ENCODE data around the gene ASTN2.

ASTN2 gene

DNA sequence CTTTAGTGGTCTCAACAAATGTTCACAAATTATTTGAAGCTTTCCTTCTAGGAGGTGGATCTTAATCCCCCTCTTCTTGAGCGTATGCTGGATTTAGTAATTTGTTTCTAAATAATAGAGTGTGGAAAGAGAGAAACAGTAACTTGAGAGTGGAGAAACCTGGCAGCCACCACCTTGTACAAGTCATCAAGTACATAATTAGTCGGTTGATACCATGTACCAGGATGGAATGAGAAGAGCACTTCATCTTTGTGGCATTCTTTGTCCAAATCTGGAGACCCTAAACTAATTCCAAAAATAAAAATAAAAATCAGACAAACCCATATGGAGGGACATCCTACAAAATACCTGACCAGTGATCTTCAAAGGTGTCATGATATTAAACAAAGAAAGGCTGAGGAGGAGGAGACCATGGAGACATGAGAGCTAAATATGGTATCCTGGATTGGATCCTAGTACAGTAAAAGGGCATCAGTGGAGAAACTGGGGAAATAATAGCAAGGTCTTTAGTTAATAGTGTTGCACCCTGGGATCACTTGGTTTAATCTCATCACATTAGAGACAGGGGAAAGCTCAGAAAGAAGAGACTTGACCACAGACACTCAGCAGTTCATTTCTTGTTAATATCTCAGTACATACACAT, 147.9 kb downstream of the ASTN2 start:
- no peak for DNase-seq (ENCODE audit: low read depth)
- no peak overlapping the region for H3K4me3 ChIP-seq (ENCODE audit: low read depth, low read length)
- TF ChIP-seq, protein P1, sequence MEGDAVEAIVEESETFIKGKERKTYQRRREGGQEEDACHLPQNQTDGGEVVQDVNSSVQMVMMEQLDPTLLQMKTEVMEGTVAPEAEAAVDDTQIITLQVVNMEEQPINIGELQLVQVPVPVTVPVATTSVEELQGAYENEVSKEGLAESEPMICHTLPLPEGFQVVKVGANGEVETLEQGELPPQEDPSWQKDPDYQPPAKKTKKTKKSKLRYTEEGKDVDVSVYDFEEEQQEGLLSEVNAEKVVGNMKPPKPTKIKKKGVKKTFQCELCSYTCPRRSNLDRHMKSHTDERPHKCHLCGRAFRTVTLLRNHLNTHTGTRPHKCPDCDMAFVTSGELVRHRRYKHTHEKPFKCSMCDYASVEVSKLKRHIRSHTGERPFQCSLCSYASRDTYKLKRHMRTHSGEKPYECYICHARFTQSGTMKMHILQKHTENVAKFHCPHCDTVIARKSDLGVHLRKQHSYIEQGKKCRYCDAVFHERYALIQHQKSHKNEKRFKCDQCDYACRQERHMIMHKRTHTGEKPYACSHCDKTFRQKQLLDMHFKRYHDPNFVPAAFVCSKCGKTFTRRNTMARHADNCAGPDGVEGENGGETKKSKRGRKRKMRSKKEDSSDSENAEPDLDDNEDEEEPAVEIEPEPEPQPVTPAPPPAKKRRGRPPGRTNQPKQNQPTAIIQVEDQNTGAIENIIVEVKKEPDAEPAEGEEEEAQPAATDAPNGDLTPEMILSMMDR (IDR thresholded peaks at IDR 0.05; ENCODE audit: low read depth, low read length): no peak
- TF ChIP-seq POLR2A (IDR thresholded peaks at IDR 0.05; ENCODE audit: extremely low read depth, insufficient read length) (no peak), MYC (IDR thresholded peaks at IDR 0.05; ENCODE audit: low read depth, low read length) (no peak)
- TF ChIP-seq, protein P2, sequence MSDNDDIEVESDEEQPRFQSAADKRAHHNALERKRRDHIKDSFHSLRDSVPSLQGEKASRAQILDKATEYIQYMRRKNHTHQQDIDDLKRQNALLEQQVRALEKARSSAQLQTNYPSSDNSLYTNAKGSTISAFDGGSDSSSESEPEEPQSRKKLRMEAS (IDR thresholded peaks at IDR 0.05; ENCODE audit: low read depth, low read length): no peak

DNA sequence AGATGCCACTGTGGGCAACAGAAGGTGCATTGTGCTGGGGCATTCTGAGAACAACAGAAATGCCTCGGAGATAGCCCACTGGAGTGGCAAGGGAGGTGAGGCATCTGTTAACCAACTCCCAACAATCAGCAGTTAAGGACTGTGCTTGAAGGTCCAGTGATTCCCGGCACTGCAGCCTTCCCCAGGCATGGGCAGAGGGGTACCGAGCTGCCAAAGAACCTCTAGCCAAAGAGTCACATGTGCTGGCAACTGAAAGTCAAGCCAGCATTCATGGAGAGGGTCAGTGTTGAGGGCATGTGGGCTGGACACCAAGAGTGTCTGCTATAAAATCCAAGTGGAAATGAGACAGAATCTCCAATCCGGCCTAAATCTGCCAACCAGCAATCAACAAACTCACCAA, 149.6 kb downstream of the ASTN2 start:
- no peak for DNase-seq (ENCODE audit: low read depth)
- no peak overlapping the region for H3K4me3 ChIP-seq (ENCODE audit: low read depth, low read length)
- TF ChIP-seq, protein P2 (IDR thresholded peaks at IDR 0.05; ENCODE audit: low read depth, low read length): no peak
- no peak for TF ChIP-seq POLR2A (IDR thresholded peaks at IDR 0.05; ENCODE audit: extremely low read depth, insufficient read length)
- TF ChIP-seq, protein P1 (IDR thresholded peaks at IDR 0.05; ENCODE audit: low read depth, low read length): no peak

DNA sequence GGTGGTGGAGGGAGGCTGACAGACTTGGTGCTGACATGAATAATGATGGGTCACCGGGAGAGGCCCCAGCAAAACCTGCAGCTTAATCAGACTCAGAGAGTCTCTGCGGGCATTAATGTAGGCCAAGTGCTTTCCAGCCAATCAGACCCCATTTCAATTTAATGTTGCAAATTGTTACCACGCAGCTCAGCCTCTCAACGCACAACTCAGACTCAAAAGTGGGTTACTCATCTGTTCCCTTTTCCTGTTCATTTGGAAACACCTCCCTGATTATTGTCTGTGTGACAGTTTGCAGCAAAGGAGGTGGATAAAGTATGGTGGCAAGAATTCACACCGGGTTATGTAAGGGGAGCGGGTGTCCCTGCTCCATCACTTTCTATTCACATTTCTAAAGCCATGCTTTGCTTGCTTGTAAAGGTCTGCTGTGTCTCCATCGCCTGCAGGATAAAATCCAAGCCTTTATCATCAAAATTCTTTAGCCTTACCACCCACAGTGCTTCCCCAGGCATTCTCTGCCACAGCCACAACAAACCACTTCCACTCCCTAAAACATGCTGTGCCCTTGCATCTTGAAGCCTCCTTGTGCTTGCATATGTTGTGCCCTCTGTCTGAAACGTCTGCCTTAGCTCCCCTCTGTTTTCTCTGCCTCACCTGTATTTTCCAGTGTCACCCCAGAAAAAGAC, 156.5 kb downstream of the ASTN2 start:
- H3K4me3 ChIP-seq (ENCODE audit: low read depth, low read length): no peak overlapping the region
- no peak for DNase-seq (ENCODE audit: low read depth)
- TF ChIP-seq, protein P2 (IDR thresholded peaks at IDR 0.05; ENCODE audit: low read depth, low read length): no peak
- TF ChIP-seq, protein P1 (IDR thresholded peaks at IDR 0.05; ENCODE audit: low read depth, low read length): no peak
- TF ChIP-seq MYC (IDR thresholded peaks at IDR 0.05; ENCODE audit: low read depth, low read length) (no peak), POLR2A (IDR thresholded peaks at IDR 0.05; ENCODE audit: extremely low read depth, insufficient read length) (no peak)

DNA sequence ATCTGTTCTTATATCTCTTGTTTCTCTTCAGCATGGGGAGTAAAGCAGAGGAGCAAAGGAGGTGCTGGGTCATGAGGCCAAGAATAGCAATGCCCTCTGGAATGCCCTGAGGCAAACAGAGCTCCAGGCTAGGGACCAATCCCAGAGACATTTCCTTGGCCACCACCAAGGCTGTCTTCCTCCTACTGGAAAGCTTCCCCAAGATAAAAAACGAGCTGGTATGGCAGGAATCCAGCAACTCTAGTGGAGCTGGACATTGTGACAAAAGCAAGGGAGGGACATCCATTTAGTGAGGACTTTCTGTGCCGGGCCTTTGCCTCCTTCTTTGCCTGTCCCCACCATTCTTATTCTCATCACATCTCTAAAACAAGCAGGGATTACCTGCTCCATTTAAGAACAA, 161.6 kb downstream of the ASTN2 start:
- no peak for TF ChIP-seq POLR2A (IDR thresholded peaks at IDR 0.05; ENCODE audit: extremely low read depth, insufficient read length)
- TF ChIP-seq, protein P1 (IDR thresholded peaks at IDR 0.05; ENCODE audit: low read depth, low read length): no peak
- TF ChIP-seq, protein P2 (IDR thresholded peaks at IDR 0.05; ENCODE audit: low read depth, low read length): no peak
- DNase-seq (ENCODE audit: low read depth): no peak
- no peak overlapping the region for H3K4me3 ChIP-seq (ENCODE audit: low read depth, low read length)

DNA sequence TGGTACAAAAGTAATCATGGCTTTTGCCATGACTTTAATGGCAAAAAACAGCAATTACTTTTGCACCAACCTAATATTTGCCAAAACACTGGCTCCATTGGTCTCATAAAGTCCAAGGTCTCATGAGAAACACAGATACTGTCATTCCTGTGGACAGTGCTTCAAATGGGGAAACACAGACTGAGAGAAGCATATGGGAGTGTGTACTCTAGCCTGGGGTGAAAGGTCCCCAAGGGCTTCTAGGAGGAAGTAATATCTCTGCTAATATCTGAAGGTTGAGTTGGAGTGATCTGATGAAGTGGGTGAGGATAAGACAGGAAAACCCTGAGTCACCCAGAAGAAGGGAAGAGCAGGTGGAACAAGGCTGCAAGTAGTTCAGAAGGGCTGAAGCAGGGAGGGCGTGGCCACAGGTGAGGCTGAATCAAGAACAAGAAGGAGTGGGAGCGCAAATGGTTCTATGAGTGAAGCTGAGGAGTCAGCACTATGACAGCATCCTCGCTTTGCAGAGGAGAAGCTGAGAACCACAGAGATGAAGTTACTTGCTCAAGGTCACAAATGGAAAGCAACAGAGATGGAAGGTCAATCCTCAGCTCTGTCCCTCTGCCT, 164.1 kb downstream of the ASTN2 start:
- TF ChIP-seq, protein P2 (IDR thresholded peaks at IDR 0.05; ENCODE audit: low read depth, low read length): no peak
- TF ChIP-seq MYC (IDR thresholded peaks at IDR 0.05; ENCODE audit: low read depth, low read length) (no peak), POLR2A (IDR thresholded peaks at IDR 0.05; ENCODE audit: extremely low read depth, insufficient read length) (no peak)
- TF ChIP-seq, protein P1 (IDR thresholded peaks at IDR 0.05; ENCODE audit: low read depth, low read length): no peak
- no peak overlapping the region for H3K4me3 ChIP-seq (ENCODE audit: low read depth, low read length)
- peak; percentile 3 for DNase-seq (ENCODE audit: low read depth)
